RWPE1 (cell line): ENCODE data around the gene HSD17B2.

Experiments used
- CTCF ChIA-PET: fragments of 350-600 bp; sonication (Branson Sonifier 250); formaldehyde crosslinking; extraction: SDS; loops from one replicate; lab custom pipeline; 2021; lab: Yijun Ruan, JAX
- POLR2A ChIA-PET: fragments of 400-600 bp; formaldehyde crosslinking; extraction: SDS; loops from one replicate; lab custom pipeline; 2020; ENCODE audit warnings: antibody characterized with exemption; ENCODE audit not compliant: low non-redundant PET; lab: Yijun Ruan, JAX
- DNase-seq: peaks from one replicate; pipeline ENCODE4 v3.0.0; 2012; ENCODE audit warnings: low spot score
- H3K27ac ChIP-seq: fragments of 450-650 bp; 2 replicates; pipeline ENCODE4 v1.5.1; 2017
- TF ChIP-seq, protein P1 (sequence below): fragments of 450-650 bp; conservative IDR thresholded peaks from 2 replicates; pipeline ENCODE4 v1.5.1; 2017; ENCODE audit warnings: low read depth, mild to moderate bottlenecking

HSD17B2 gene

DNA sequence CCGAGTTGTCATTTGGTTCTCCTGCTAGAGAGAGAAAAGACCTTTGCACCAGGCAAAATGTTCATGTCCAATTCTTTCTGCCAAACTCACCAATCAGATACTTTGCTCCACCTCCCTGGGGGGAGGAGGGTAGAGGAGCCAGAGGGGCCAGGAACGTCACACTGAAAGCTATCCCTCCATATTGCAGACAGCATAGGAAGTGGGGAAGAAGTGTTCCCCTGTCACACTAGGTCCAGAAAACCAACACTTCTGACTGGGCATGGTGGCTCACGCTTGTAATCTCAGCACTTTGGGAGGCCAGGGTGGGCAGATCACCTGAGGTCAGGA is 9.5 kb downstream of the HSD17B2 start:
- TF ChIP-seq, protein P1, sequence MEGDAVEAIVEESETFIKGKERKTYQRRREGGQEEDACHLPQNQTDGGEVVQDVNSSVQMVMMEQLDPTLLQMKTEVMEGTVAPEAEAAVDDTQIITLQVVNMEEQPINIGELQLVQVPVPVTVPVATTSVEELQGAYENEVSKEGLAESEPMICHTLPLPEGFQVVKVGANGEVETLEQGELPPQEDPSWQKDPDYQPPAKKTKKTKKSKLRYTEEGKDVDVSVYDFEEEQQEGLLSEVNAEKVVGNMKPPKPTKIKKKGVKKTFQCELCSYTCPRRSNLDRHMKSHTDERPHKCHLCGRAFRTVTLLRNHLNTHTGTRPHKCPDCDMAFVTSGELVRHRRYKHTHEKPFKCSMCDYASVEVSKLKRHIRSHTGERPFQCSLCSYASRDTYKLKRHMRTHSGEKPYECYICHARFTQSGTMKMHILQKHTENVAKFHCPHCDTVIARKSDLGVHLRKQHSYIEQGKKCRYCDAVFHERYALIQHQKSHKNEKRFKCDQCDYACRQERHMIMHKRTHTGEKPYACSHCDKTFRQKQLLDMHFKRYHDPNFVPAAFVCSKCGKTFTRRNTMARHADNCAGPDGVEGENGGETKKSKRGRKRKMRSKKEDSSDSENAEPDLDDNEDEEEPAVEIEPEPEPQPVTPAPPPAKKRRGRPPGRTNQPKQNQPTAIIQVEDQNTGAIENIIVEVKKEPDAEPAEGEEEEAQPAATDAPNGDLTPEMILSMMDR: no peak
- ChIA-PET POLR2A (no interaction called here), CTCF (no interaction called here)
- no peak overlapping the region for H3K27ac ChIP-seq
- no peak for DNase-seq

DNA sequence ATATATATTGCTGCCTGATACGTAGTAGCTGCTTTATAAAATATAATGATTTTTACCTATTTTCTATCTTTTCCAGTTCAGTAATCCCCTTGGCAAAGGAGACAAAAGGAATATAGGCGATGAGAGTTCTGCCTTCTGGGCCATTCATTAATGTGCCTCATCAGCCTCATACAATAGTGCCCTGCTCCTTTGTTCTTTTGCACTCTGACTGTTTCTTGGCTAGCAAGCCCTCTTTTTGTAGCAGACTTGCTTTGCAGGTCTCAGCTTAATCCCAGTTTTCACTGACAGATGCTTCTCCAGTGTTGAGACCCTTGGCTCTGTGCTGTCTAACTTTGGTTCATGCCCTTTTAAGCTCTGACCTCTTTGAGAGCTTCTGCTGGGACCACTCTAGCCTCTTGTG is 10.4 kb downstream of the HSD17B2 start:
- TF ChIP-seq, protein P1: no peak
- no peak for DNase-seq

DNA sequence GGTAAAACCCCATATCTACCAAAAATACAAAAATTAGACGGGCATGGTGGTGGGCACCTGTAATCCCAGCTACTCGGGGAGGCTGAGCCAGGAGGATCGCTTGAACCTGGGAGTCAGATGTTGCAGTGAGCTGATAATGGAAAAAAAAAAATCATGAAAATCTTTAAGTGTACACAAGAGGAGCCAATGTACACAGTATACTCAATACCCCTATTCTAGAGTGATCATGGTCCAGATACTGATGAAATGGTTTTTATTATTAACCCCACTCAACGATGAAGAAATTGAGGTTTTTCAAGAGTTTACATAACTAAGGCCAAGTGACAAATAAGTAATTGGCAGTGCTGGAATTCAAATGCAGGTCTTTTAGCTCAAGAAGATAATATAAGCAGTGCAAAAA is 11.5 kb downstream of the HSD17B2 start:
- ChIA-PET CTCF (interaction anchor here (1.0 kb wide), 1 partner anchor 12 kb away, joined by 3 read pairs; the partner anchor contains the start of gene HSD17B2), POLR2A (no interaction called here)
- DNase-seq: no peak
- TF ChIP-seq, protein P1: no peak
- no peak overlapping the region for H3K27ac ChIP-seq

More for the DNA sequence above, 10.4 kb downstream of the HSD17B2 start:
- CTCF ChIA-PET: no interaction called here
- no peak overlapping the region for H3K27ac ChIP-seq
- POLR2A ChIA-PET: no interaction called here

DNA sequence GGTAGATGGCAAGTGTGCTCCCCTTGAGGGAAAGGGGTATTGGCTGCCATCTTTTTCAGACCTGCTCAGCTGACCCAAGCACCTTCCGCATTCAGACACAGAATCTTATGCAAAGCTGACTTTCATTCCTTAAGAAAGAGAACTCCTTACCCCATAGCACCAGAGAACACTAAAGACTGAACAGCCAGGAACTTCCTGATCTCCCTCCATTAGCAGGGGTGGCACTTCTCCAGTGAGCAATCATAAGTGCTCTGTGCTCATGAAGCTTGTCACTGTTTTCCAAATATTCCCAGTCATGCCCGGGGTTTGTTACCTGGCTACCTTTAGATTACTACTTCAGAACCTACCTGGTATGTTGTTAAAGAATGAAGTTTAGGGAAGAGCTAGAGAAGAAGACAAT is 11.9 kb downstream of the HSD17B2 start:
- TF ChIP-seq, protein P1: no peak
- H3K27ac ChIP-seq: no peak overlapping the region
- no peak for DNase-seq
- ChIA-PET POLR2A (no interaction called here), CTCF (interaction anchor here (0.9 to 1.0 kb wide), 2 partner anchors 12 to 106 kb away, joined by 3 read pairs; partner anchors contain the start of gene HSD17B2)

DNA sequence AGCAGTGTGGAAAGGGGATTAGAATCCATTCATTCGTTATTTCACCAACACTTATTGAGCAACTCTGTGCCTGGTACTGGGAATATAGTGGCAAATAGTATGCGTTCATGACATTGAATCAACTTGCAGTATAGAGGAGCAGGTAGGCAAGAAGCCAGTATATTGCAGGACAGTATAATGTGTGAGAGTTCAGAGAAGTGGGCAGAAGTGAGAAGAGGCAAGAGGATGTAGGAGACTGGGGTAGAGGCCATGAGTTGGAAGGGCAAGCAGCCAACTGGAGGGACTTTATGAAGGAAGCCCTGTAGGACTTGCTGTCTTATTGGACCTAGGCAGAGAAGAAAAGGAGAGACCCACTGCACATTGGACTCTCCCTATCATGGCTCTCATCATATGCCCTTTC is 12.3 kb downstream of the HSD17B2 start:
- TF ChIP-seq, protein P1: no peak
- CTCF ChIA-PET: interaction anchor here (0.9 to 1.0 kb wide), 2 partner anchors 13 to 106 kb away, joined by 3 read pairs; partner anchors contain the start of gene HSD17B2
- POLR2A ChIA-PET: no interaction called here

DNA sequence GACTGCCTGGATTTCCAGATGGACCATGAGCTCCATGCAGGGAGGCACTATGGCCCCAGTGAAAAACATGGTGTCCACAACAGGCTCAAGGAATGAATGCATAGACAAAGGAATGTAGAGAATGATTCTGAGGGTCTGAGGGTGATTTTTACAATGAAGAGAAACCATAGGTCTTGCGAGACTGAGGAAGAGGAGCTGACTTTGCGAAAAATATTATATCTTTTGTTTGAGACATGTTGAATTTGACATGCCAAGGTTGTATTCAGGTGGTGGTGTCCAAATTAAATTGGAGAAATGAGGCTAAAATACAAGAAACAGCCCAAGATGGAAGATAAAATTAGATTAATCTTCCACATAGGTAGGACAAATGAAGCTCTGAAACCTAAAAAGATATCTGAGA is 12.7 kb downstream of the HSD17B2 start:
- CTCF ChIA-PET: interaction anchor here (0.6 to 0.9 kb wide), 2 partner anchors 107 to 157 kb away, joined by 3 read pairs; no protein-coding TSS in a partner anchor
- POLR2A ChIA-PET: no interaction called here
- TF ChIP-seq, protein P1: no peak

More for the DNA sequence above, 12.3 kb downstream of the HSD17B2 start:
- H3K27ac ChIP-seq: no peak overlapping the region
- DNase-seq: no peak

More for the DNA sequence above, 12.7 kb downstream of the HSD17B2 start:
- no peak overlapping the region for H3K27ac ChIP-seq
- no peak for DNase-seq
